WTC11 (cell line): ENCODE measurements around the gene SEMA6B. TPM values are rescaled to one million over a fixed set of nuclear protein-coding genes. Genes with fewer than 3 reads are reported as not detected.

ENCODE experiments used
- ATAC-seq: fragments of 200-7000 bp; cut with Tn5 transposase; 2 replicates; pipeline ENCODE4 v1.10.0; 2021; ENCODE audit warnings: mild to moderate bottlenecking, moderate library complexity
- CTCF ChIA-PET: fragments of 300-600 bp; sonication (Branson Sonifier 250); formaldehyde crosslinking; loops from one replicate; lab custom pipeline; 2021; ENCODE audit warnings: antibody characterized with exemption; lab: Charles Lee
- POLR2A ChIA-PET: fragments of 350-600 bp; sonication (Branson Sonifier 250); formaldehyde crosslinking; loops from one replicate; lab custom pipeline; 2021; ENCODE audit warnings: antibody characterized with exemption; lab: Charles Lee
- DNase-seq: peaks from one replicate; pipeline ENCODE4 v3.0.0; 2021; ENCODE audit warnings: low spot score
- H3K27ac Mint-ChIP-seq: 2 replicates; pipeline ENCODE4 v1.8.0; 2021; ENCODE audit warnings: mixed read lengths
- H3K27me3 Mint-ChIP-seq: 2 replicates; pipeline ENCODE4 v1.8.0; 2021; ENCODE audit warnings: low read depth, mild to moderate bottlenecking, moderate library complexity, mixed read lengths
- H3K36me3 Mint-ChIP-seq: 2 replicates; pipeline ENCODE4 v1.8.0; 2021; ENCODE audit warnings: mixed read lengths
- H3K4me1 Mint-ChIP-seq: 2 replicates; pipeline ENCODE4 v1.8.0; 2022; ENCODE audit warnings: mixed read lengths
- H3K4me3 Mint-ChIP-seq: 2 replicates; pipeline ENCODE4 v1.8.0; 2021; ENCODE audit warnings: mild to moderate bottlenecking, moderate library complexity, mixed read lengths
- H3K9me3 Mint-ChIP-seq: 2 replicates; pipeline ENCODE4 v1.8.0; 2021; ENCODE audit warnings: mixed read lengths
- ATF1 ChIP-seq: sonication (generic); formaldehyde crosslinking; IDR thresholded peaks from 2 replicates; pipeline ENCODE4 v1.8.1; 2023; ENCODE audit warnings: mild to moderate bottlenecking, moderate library complexity, missing genetic modification reagents
- FOXJ3 ChIP-seq: sonication (generic); formaldehyde crosslinking; IDR thresholded peaks from 2 replicates; pipeline ENCODE4 v1.9.0; 2021; ENCODE audit warnings: missing genetic modification reagents, mild to moderate bottlenecking, borderline replicate concordance
- GABPB1 ChIP-seq: sonication (generic); formaldehyde crosslinking; IDR thresholded peaks from 2 replicates; pipeline ENCODE4 v1.8.1; 2023; ENCODE audit warnings: mild to moderate bottlenecking, missing genetic modification reagents
- MYBL2 ChIP-seq: sonication (generic); formaldehyde crosslinking; IDR thresholded peaks from 2 replicates; pipeline ENCODE4 v1.8.1; 2023; ENCODE audit warnings: mild to moderate bottlenecking, moderate library complexity, missing genetic modification reagents
- NFE2L1 ChIP-seq: sonication (generic); formaldehyde crosslinking; IDR thresholded peaks from 2 replicates; pipeline ENCODE4 v1.8.1; 2023; ENCODE audit warnings: missing genetic modification reagents
- NFYB ChIP-seq: sonication (generic); formaldehyde crosslinking; conservative IDR thresholded peaks from 2 replicates; pipeline ENCODE4 v1.8.0; 2022; ENCODE audit warnings: low read depth, missing genetic modification reagents
- PRRX2 ChIP-seq: fragments of 250-450 bp; sonication (Bioruptor Pico); IDR thresholded peaks from 2 replicates; pipeline ENCODE4 v1.8.0; 2021; ENCODE audit warnings: mild to moderate bottlenecking
- TEAD1 ChIP-seq: sonication (generic); formaldehyde crosslinking; IDR thresholded peaks from 2 replicates; pipeline ENCODE4 v1.8.0; 2022; ENCODE audit warnings: mild to moderate bottlenecking, missing genetic modification reagents
- TEAD4 ChIP-seq: sonication (generic); formaldehyde crosslinking; IDR thresholded peaks from 2 replicates; pipeline ENCODE4 v1.8.0; 2022; ENCODE audit warnings: mild to moderate bottlenecking, missing genetic modification reagents
- ZNF121 ChIP-seq: sonication (generic); formaldehyde crosslinking; IDR thresholded peaks from 2 replicates; pipeline ENCODE4 v1.8.0; 2023; ENCODE audit warnings: missing genetic modification reagents
- ZNF219 ChIP-seq: sonication (generic); formaldehyde crosslinking; IDR thresholded peaks from 2 replicates; pipeline ENCODE4 v1.8.0; 2023; ENCODE audit warnings: missing genetic modification reagents, mild to moderate bottlenecking, borderline replicate concordance
- ZNF416 ChIP-seq: fragments of 250-450 bp; sonication (Bioruptor Pico); IDR thresholded peaks from 2 replicates; pipeline ENCODE4 v1.9.0; 2021; ENCODE audit warnings: mild to moderate bottlenecking, inconsistent platforms
- ZNF671 ChIP-seq: fragments of 250-450 bp; sonication (Bioruptor Pico); IDR thresholded peaks from 2 replicates; pipeline ENCODE4 v1.8.0; 2021; ENCODE audit warnings: mild to moderate bottlenecking
- total RNA-seq: library from RNA; stranded (reverse); gene quantifications from 3 replicates; pipeline ENCODE4 v1.2.3, GENCODE V29; 2021
- TF ChIP-seq, protein P1 (sequence below): sonication (generic); formaldehyde crosslinking; IDR thresholded peaks from 2 replicates; pipeline ENCODE4 v1.8.0; 2022; ENCODE audit warnings: missing genetic modification reagents
- TF ChIP-seq, protein P2 (sequence below): sonication (generic); formaldehyde crosslinking; IDR thresholded peaks from 2 replicates; pipeline ENCODE4 v1.8.0; 2023; ENCODE audit warnings: mild to moderate bottlenecking, missing genetic modification reagents
- TF ChIP-seq, protein P3 (sequence below): sonication (generic); formaldehyde crosslinking; IDR thresholded peaks from 2 replicates; pipeline ENCODE4 v1.8.1; 2022; ENCODE audit warnings: mild to moderate bottlenecking, moderate library complexity, missing genetic modification reagents
- TF ChIP-seq, protein P4 (sequence below): fragments of 250-450 bp; sonication (Bioruptor Pico); IDR thresholded peaks from 2 replicates; pipeline ENCODE4 v2.1.2; 2022; ENCODE audit warnings: mild to moderate bottlenecking, moderate library complexity
- TF ChIP-seq, protein P5 (sequence below): sonication (generic); formaldehyde crosslinking; IDR thresholded peaks from 2 replicates; pipeline ENCODE4 v1.8.1; 2023; ENCODE audit warnings: mild to moderate bottlenecking, moderate library complexity, missing genetic modification reagents

The SEMA6B gene
- total RNA-seq, 1 experiment from 2014 or later, result 45.1 TPM

DNA sequence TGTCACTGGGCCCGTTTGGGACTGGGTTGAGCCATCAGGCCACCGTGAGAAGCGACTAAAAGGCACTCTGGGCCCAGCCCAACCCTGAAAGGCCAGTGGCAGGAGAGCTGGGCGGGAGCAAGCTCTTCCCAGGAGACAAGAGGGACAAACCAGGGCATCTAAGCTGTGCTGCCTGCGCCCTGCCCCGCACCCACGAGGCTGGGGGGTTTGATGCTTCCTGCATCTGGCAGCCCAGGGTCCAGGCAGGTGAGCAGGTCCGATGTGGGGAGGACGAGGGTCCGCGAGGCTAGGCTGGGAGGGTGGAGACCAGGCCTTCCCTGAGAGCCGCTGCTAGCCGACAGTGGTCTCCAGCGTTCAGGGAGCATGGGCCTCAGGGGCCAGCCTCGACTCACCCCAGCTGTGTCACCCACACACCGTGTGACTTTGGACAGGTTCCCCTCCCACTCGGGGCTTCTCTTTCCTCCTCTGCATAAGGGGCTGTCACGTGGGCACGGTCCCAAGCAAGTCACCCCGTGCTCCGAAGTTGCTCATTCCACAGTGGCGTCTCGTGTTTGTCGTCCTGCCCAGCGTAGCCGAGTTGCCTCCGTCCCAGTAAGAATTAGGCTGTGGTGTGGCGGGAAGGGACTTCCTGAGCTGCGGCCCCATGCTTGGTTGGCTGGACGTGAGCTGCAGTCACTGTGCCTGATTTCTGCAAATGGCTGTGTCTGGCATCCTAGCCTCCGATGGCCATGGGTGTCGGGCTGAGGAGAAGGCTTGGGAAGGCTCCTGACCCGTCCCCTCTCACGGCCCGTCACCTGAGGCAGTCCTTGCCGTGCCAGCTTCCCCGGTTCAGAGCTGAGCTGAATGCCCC is 57.0 kb downstream of the SEMA6B start:
- H3K36me3 Mint-ChIP-seq, result peaks cover 18% of the 10 kb centered on the region
- no peak for DNase-seq

DNA sequence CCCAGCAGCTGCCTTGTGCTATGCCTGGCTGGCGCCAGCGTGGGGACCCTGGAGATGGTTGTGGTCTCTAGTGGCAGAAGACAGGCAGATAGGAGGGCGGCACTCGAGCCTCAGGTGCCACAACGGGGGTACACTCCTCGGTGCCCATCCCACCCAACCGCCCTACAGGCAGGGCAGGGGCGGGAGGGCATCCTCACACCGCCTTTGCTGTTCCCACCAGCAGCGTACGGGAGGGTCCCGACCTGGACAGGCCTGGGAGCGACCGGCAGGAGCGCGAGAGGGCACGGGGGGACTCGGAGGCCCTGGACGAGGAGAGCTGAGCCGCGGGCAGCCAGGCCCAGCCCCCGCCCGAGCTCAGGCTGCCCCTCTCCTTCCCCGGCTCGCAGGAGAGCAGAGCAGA is 57.8 kb downstream of the SEMA6B start:
- no peaks in the 10 kb centered on the region for H3K9me3 Mint-ChIP-seq
- H3K27me3 Mint-ChIP-seq, result peaks cover 2% of the 10 kb centered on the region; the same call in 1 of the 2 replicates
- CTCF ChIA-PET, result interaction anchor here (1.2 to 6.7 kb wide), 2 partner anchors 23 to 149 kb away, joined by 3 to 38 read pairs; no protein-coding TSS in a partner anchor
- H3K36me3 Mint-ChIP-seq, result peaks cover 18% of the 10 kb centered on the region
- H3K27ac Mint-ChIP-seq, result no peak overlapping the region
- no peak overlapping the region for H3K4me3 Mint-ChIP-seq
- H3K4me1 Mint-ChIP-seq, result no peaks in the 10 kb centered on the region
- TF ChIP-seq ZNF671 (CRISPR knock-in tag), result no peak
- TF ChIP-seq ZNF416, result no peak
- TF ChIP-seq TEAD4 (CRISPR knock-in tag), result no peak
- TF ChIP-seq, protein P1, sequence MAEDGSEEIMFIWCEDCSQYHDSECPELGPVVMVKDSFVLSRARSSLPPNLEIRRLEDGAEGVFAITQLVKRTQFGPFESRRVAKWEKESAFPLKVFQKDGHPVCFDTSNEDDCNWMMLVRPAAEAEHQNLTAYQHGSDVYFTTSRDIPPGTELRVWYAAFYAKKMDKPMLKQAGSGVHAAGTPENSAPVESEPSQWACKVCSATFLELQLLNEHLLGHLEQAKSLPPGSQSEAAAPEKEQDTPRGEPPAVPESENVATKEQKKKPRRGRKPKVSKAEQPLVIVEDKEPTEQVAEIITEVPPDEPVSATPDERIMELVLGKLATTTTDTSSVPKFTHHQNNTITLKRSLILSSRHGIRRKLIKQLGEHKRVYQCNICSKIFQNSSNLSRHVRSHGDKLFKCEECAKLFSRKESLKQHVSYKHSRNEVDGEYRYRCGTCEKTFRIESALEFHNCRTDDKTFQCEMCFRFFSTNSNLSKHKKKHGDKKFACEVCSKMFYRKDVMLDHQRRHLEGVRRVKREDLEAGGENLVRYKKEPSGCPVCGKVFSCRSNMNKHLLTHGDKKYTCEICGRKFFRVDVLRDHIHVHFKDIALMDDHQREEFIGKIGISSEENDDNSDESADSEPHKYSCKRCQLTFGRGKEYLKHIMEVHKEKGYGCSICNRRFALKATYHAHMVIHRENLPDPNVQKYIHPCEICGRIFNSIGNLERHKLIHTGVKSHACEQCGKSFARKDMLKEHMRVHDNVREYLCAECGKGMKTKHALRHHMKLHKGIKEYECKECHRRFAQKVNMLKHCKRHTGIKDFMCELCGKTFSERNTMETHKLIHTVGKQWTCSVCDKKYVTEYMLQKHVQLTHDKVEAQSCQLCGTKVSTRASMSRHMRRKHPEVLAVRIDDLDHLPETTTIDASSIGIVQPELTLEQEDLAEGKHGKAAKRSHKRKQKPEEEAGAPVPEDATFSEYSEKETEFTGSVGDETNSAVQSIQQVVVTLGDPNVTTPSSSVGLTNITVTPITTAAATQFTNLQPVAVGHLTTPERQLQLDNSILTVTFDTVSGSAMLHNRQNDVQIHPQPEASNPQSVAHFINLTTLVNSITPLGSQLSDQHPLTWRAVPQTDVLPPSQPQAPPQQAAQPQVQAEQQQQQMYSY (CRISPR knock-in tag), result no peak
- TF ChIP-seq, protein P2, sequence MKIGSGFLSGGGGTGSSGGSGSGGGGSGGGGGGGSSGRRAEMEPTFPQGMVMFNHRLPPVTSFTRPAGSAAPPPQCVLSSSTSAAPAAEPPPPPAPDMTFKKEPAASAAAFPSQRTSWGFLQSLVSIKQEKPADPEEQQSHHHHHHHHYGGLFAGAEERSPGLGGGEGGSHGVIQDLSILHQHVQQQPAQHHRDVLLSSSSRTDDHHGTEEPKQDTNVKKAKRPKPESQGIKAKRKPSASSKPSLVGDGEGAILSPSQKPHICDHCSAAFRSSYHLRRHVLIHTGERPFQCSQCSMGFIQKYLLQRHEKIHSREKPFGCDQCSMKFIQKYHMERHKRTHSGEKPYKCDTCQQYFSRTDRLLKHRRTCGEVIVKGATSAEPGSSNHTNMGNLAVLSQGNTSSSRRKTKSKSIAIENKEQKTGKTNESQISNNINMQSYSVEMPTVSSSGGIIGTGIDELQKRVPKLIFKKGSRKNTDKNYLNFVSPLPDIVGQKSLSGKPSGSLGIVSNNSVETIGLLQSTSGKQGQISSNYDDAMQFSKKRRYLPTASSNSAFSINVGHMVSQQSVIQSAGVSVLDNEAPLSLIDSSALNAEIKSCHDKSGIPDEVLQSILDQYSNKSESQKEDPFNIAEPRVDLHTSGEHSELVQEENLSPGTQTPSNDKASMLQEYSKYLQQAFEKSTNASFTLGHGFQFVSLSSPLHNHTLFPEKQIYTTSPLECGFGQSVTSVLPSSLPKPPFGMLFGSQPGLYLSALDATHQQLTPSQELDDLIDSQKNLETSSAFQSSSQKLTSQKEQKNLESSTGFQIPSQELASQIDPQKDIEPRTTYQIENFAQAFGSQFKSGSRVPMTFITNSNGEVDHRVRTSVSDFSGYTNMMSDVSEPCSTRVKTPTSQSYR, result no peak
- no peak for TF ChIP-seq ZNF219
- TF ChIP-seq TEAD1, result no peak
- no peak for TF ChIP-seq GABPB1 (CRISPR knock-in tag)
- TF ChIP-seq MYBL2, result no peak
- DNase-seq (no peak), ATAC-seq (no peak)
- POLR2A ChIA-PET, result no interaction called here

More for the DNA sequence above, 57.0 kb downstream of the SEMA6B start:
- H3K4me3 Mint-ChIP-seq, result no peak overlapping the region
- no peak overlapping the region for H3K27ac Mint-ChIP-seq
- CTCF ChIA-PET, result interaction anchor here (1.2 to 6.7 kb wide), 2 partner anchors 22 to 150 kb away, joined by 3 to 38 read pairs; no protein-coding TSS in a partner anchor
- H3K4me1 Mint-ChIP-seq, result no peaks in the 10 kb centered on the region
- no peak for ATAC-seq
- no peak for TF ChIP-seq ATF1
- POLR2A ChIA-PET, result no interaction called here
- H3K9me3 Mint-ChIP-seq, result no peaks in the 10 kb centered on the region
- H3K27me3 Mint-ChIP-seq, result peaks cover 10% of the 10 kb centered on the region

DNA sequence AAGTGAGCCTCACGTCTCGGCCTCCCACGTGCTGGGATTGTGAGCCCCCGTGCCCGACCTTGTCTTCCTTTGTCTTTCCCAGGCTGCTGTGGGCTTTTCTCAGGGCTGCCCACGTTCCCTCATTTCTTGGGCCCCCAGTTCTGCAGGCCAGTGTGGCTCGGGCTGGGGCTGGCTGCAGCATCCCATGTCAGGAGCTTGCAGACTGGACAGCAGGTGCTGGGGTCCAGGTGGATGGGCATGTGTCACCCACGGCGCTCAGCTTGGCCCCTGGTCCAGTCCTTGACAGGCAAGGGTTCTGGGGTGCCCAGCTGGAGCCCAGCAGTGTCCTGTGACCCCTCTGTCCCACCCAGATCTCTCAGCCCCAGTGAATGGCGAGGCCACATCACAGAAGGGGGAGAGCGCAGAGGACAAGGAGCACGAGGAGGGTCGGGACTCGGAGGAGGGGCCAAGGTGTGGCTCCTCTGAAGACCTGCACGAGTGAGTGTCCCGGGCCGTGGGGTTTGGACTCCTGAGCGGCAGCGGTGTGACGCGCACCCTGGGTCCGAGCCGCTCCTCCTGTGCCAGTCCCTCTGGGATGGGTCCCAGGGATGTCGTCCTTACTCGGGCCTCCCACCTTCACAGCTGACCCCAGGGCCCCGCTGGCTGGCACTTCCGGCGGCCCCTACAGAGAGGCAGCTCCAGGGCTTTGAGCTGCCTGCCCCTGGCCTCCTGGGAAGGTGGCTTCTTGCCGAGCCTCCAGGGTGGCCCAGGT is 58.5 kb downstream of the SEMA6B start:
- DNase-seq (no peak), ATAC-seq (no peak)
- Mint-ChIP-seq H3K9me3 (no peaks in the 10 kb centered on the region), H3K27ac (no peak overlapping the region), H3K4me3 (no peak overlapping the region), H3K36me3 (peaks cover 15% of the 10 kb centered on the region; the same call in 1 of the 2 replicates), H3K4me1 (no peaks in the 10 kb centered on the region), H3K27me3 (no peaks in the 10 kb centered on the region)
- ChIA-PET POLR2A (no interaction called here), CTCF (interaction anchor here (0.7 to 6.7 kb wide), 4 partner anchors 23 to 148 kb away, joined by 3 to 38 read pairs (median 3); no protein-coding TSS in a partner anchor)
- TF ChIP-seq, protein P3, sequence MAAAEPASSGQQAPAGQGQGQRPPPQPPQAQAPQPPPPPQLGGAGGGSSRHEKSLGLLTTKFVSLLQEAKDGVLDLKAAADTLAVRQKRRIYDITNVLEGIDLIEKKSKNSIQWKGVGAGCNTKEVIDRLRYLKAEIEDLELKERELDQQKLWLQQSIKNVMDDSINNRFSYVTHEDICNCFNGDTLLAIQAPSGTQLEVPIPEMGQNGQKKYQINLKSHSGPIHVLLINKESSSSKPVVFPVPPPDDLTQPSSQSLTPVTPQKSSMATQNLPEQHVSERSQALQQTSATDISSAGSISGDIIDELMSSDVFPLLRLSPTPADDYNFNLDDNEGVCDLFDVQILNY (CRISPR knock-in tag), result no peak
- no peak for TF ChIP-seq PRRX2
- TF ChIP-seq NFE2L1 (CRISPR knock-in tag), result no peak
- TF ChIP-seq NFYB, result no peak
- no peak for TF ChIP-seq ZNF121 (CRISPR knock-in tag)
- TF ChIP-seq FOXJ3, result no peak
- TF ChIP-seq, protein P4, sequence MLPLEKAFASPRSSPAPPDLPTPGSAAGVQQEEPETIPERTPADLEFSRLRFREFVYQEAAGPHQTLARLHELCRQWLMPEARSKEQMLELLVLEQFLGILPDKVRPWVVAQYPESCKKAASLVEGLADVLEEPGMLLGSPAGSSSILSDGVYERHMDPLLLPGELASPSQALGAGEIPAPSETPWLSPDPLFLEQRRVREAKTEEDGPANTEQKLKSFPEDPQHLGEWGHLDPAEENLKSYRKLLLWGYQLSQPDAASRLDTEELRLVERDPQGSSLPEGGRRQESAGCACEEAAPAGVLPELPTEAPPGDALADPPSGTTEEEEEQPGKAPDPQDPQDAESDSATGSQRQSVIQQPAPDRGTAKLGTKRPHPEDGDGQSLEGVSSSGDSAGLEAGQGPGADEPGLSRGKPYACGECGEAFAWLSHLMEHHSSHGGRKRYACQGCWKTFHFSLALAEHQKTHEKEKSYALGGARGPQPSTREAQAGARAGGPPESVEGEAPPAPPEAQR, result no peak
- TF ChIP-seq, protein P5, sequence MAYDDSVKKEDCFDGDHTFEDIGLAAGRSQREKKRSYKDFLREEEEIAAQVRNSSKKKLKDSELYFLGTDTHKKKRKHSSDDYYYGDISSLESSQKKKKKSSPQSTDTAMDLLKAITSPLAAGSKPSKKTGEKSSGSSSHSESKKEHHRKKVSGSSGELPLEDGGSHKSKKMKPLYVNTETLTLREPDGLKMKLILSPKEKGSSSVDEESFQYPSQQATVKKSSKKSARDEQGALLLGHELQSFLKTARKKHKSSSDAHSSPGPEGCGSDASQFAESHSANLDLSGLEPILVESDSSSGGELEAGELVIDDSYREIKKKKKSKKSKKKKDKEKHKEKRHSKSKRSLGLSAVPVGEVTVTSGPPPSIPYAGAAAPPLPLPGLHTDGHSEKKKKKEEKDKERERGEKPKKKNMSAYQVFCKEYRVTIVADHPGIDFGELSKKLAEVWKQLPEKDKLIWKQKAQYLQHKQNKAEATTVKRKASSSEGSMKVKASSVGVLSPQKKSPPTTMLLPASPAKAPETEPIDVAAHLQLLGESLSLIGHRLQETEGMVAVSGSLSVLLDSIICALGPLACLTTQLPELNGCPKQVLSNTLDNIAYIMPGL (CRISPR knock-in tag), result no peak
